HEK293T (cell line): ENCODE data around the gene AAR2.

Experiments used
- ELF4 ChIP-seq: fragments of 450-650 bp; IDR thresholded peaks from 2 replicates; pipeline ENCODE4 v1.6.1; 2017; ENCODE audit warnings: antibody characterized with exemption
- FOXM1 ChIP-seq: fragments of 450-650 bp; IDR thresholded peaks from 2 replicates; pipeline ENCODE4 v1.6.1; 2017; ENCODE audit warnings: mild to moderate bottlenecking, borderline replicate concordance
- L3MBTL2 ChIP-seq: fragments of 450-650 bp; conservative IDR thresholded peaks from 2 replicates; pipeline ENCODE4 v1.6.1; 2016; ENCODE audit warnings: mild to moderate bottlenecking
- LEF1 ChIP-seq: fragments of 450-650 bp; IDR thresholded peaks from 2 replicates; pipeline ENCODE4 v1.6.1; 2017; ENCODE audit warnings: mild to moderate bottlenecking, borderline replicate concordance
- NFRKB ChIP-seq: fragments of 450-650 bp; IDR thresholded peaks from 2 replicates; pipeline ENCODE4 v1.6.1; 2016; ENCODE audit warnings: mild to moderate bottlenecking, moderate library complexity
- SUZ12 ChIP-seq: fragments of 450-650 bp; IDR thresholded peaks from 2 replicates; pipeline ENCODE4 v1.6.1; 2016; ENCODE audit warnings: mild to moderate bottlenecking
- TARDBP ChIP-seq: fragments of 450-650 bp; IDR thresholded peaks from 2 replicates; pipeline ENCODE4 v1.6.1; 2016

GRCh38 chr20:36238153-36238552, 1.9 kb downstream of the AAR2 start:
- TF ChIP-seq FOXM1, result no peak
- TF ChIP-seq TARDBP, result no peak
- TF ChIP-seq ELF4, result no peak
- TF ChIP-seq SUZ12, result no peak
- TF ChIP-seq L3MBTL2, result no peak
- no peak for TF ChIP-seq NFRKB
- no peak for TF ChIP-seq LEF1
